Peyer's patch (tissue), 4 donors: ENCODE data around the gene FREM3. TPM values are rescaled to one million over a fixed set of nuclear protein-coding genes. Genes with fewer than 3 reads are reported as not detected.
A peak's percentile ranks its signal among the peaks of the same experiment; 100 is the strongest.

Experiments used
- DNase-seq, 3 donors: peaks; one replicate each; pipeline ENCODE4 v3.0.0-alpha.2; 2017 to 2019
- H3K27ac ChIP-seq, 4 donors: fragments of 200-600 bp; sonication (generic); one replicate each; pipeline ENCODE4 v1.5.1; 2016 to 2019
- H3K27me3 ChIP-seq, 2 donors: fragments of 200-600 bp; sonication (generic); one replicate each; pipeline ENCODE4 v1.5.1; 2019
- H3K36me3 ChIP-seq, 3 donors: fragments of 200-600 bp; sonication (generic); one replicate each; pipeline ENCODE4 v1.5.1; 2016 to 2019
- H3K4me1 ChIP-seq, 4 donors: fragments of 200-600 bp; sonication (generic); one replicate each; pipeline ENCODE4 v1.5.1; 2016 to 2019
- H3K4me3 ChIP-seq, 4 donors: fragments of 200-600 bp; sonication (generic); 1 replicate in 3 of 4; 2 replicates in 1 of 4; pipeline ENCODE4 v1.5.1; 2016 to 2019; ENCODE audit warnings: mild to moderate bottlenecking in 1 of 4
- H3K9me3 ChIP-seq, 4 donors: fragments of 200-600 bp; sonication (generic); one replicate each; pipeline ENCODE4 v1.5.1; 2016 to 2019; ENCODE audit warnings: mild to moderate bottlenecking in 1 of 4
- CTCF ChIP-seq, 6 experiments: fragments of 450-650 bp in 4 of 6; fragments of 200-600 bp in 2 of 6; sonication (generic) in 1 of 6; IDR thresholded peaks; one replicate each; pipeline ENCODE4 v1.5.1; 2017 to 2019; ENCODE audit warnings: antibody characterized with exemption in 6 of 6, mild to moderate bottlenecking in 3 of 6, moderate library complexity in 1 of 6
- POLR2A ChIP-seq, 2 donors: fragments of 450-650 bp; IDR thresholded peaks; one replicate each; pipeline ENCODE4 v1.5.1; 2017; ENCODE audit warnings: antibody characterized with exemption in 2 of 2, mild to moderate bottlenecking in 2 of 2, moderate library complexity in 2 of 2
- total RNA-seq, 4 donors: library from RNA; depleted of rRNA; stranded (reverse); fragments of >200 nt; gene quantifications; one replicate each; pipeline ENCODE4 v1.1.0, GENCODE V29; 2016

FREM3 gene
- total RNA-seq, 4 donors from 2014 or later = 0.83 TPM; not detected in 3

GRCh38 chr4:143581331-143581946 is 119.0 kb downstream of the FREM3 start:
- H3K9me3 ChIP-seq = peaks cover 0 to 6% (median 0%) of the 10 kb centered on the region in 4 donors
- no peaks in the 10 kb centered on the region for H3K36me3 ChIP-seq
- no peaks in the 10 kb centered on the region for H3K27me3 ChIP-seq
- no peak for DNase-seq
- H3K4me1 ChIP-seq = no peaks in the 10 kb centered on the region
- H3K27ac ChIP-seq = no peak overlapping the region
- H3K4me3 ChIP-seq = no peak overlapping the region
- TF ChIP-seq POLR2A (IDR thresholded peaks at IDR 0.05) (no peak), CTCF (IDR thresholded peaks at IDR 0.05) (no peak)

- no peak for DNase-seq
- no peak overlapping the region for H3K27ac ChIP-seq
- H3K27me3 ChIP-seq = no peaks in the 10 kb centered on the region
- TF ChIP-seq POLR2A (IDR thresholded peaks at IDR 0.05) (no peak), CTCF (IDR thresholded peaks at IDR 0.05) (no peak)
- no peaks in the 10 kb centered on the region for H3K36me3 ChIP-seq
- no peaks in the 10 kb centered on the region for H3K9me3 ChIP-seq
- no peaks in the 10 kb centered on the region for H3K4me1 ChIP-seq
- H3K4me3 ChIP-seq = no peak overlapping the region
Observed at GRCh38 chr4:143575331-143575730, 125.1 kb downstream of the FREM3 start.

- Histone ChIP-seq H3K27me3 (no peaks in the 10 kb centered on the region), H3K9me3 (no peaks in the 10 kb centered on the region), H3K36me3 (no peaks in the 10 kb centered on the region), H3K27ac (no peak overlapping the region), H3K4me1 (no peaks in the 10 kb centered on the region), H3K4me3 (no peak overlapping the region)
- no peak for DNase-seq
- TF ChIP-seq CTCF (IDR thresholded peaks at IDR 0.05) (no peak), POLR2A (IDR thresholded peaks at IDR 0.05) (no peak)
Observed at GRCh38 chr4:143564472-143564871, 136.0 kb downstream of the FREM3 start.

- peak in 1 of 3 donors; percentile 18 for DNase-seq
- peak overlapping the region in 2 of 4 donors; percentile 33 to 74 for H3K27ac ChIP-seq
Observed at GRCh38 chr4:143559757-143560147, 140.7 kb downstream of the FREM3 start.

GRCh38 chr4:143558823-143559756 is 141.4 kb downstream of the FREM3 start:
- H3K4me1 ChIP-seq = peaks cover 0 to 6% (median 0%) of the 10 kb centered on the region in 4 donors
- peaks cover 0 to 6% (median 0%) of the 10 kb centered on the region in 3 donors for H3K36me3 ChIP-seq
- peak; percentile 73 to 92 (median 82) for DNase-seq
- peak overlapping the region; percentile 33 to 74 (median 60) for H3K27ac ChIP-seq
- H3K4me3 ChIP-seq = peak overlapping the region; percentile 41 to 66 (median 59)
- peak in 1 of 2 donors; percentile 15 for TF ChIP-seq POLR2A (IDR thresholded peaks at IDR 0.05)
- peak; percentile 22 to 59 (median 40) for TF ChIP-seq CTCF (IDR thresholded peaks at IDR 0.05)
- H3K27me3 ChIP-seq = no peaks in the 10 kb centered on the region
- H3K9me3 ChIP-seq = no peaks in the 10 kb centered on the region

More at GRCh38 chr4:143559757-143560147, 140.7 kb downstream of the FREM3 start:
- no peaks in the 10 kb centered on the region for H3K9me3 ChIP-seq
- TF ChIP-seq CTCF (IDR thresholded peaks at IDR 0.05) = no peak
- TF ChIP-seq POLR2A (IDR thresholded peaks at IDR 0.05) = no peak
- no peaks in the 10 kb centered on the region for H3K36me3 ChIP-seq
- H3K4me1 ChIP-seq = peaks cover 0 to 6% (median 0%) of the 10 kb centered on the region in 4 donors
- no peaks in the 10 kb centered on the region for H3K27me3 ChIP-seq
- H3K4me3 ChIP-seq = peak overlapping the region; percentile 41 to 66 (median 59)
